ENCODE measurements around the gene SYNGAP1.
A peak's percentile ranks its signal among the peaks of the same experiment; 100 is the strongest.

The SYNGAP1 gene

GRCh38 chr6:33405386-33405940 lies 14.4 kb upstream of the SYNGAP1 start:
- no peak for DNase-seq

GRCh38 chr6:33406126-33406525 lies 13.7 kb upstream of the SYNGAP1 start:
- DNase-seq: no peak

- peak; percentile 40 to 54 for DNase-seq
These were observed 12.6 kb upstream of the SYNGAP1 start for GRCh38 chr6:33407132-33407718.

- DNase-seq: peak; percentile 97 to 98
These were observed 9.7 kb upstream of the SYNGAP1 start for GRCh38 chr6:33410050-33410710.

- DNase-seq: peak; percentile 79 to 82
These were observed 8.9 kb upstream of the SYNGAP1 start, which contains the start of gene PHF1 for GRCh38 chr6:33410711-33411631. Gene PHF1 (plus strand): TSS chr6:33411014. CDS start chr6:33412264, 1,250 bp downstream.

- no peak for DNase-seq
These were observed 8.2 kb upstream of the SYNGAP1 start for GRCh38 chr6:33411632-33412005.

- DNase-seq: no peak
These were observed 7.5 kb upstream of the SYNGAP1 start for GRCh38 chr6:33412140-33413009.

GRCh38 chr6:33413241-33414120 lies 6.4 kb upstream of the SYNGAP1 start:
- DNase-seq: no peak

- no peak for DNase-seq
These were observed 5.1 kb upstream of the SYNGAP1 start for GRCh38 chr6:33414592-33415271.

- DNase-seq: no peak
These were observed 4.0 kb upstream of the SYNGAP1 start for GRCh38 chr6:33415831-33416230.

GRCh38 chr6:33416386-33417127 lies 3.3 kb upstream of the SYNGAP1 start:
- DNase-seq: no peak

GRCh38 chr6:33417128-33417902 lies 2.5 kb upstream of the SYNGAP1 start:
- no peak for DNase-seq

GRCh38 chr6:33417903-33418689 lies 1.8 kb upstream of the SYNGAP1 start, which contains the start of gene CUTA:
Gene CUTA (minus strand): TSS chr6:33418107. CDS start chr6:33418000, 107 bp downstream.
- DNase-seq: peak; percentile 99 to 100

- no peak for DNase-seq
These were observed 1.1 kb upstream of the SYNGAP1 start for GRCh38 chr6:33418690-33419291.

GRCh38 chr6:33420491-33421343 lies 852 bp downstream of the SYNGAP1 start:
- DNase-seq: no peak

GRCh38 chr6:33421344-33421643 lies 1.4 kb downstream of the SYNGAP1 start:
- DNase-seq: no peak

GRCh38 chr6:33423777-33424176 lies 3.9 kb downstream of the SYNGAP1 start:
- no peak for DNase-seq
